GM18858 (cell line): Measurements from ENCODE around the gene CACNB4.

Experiments
- ATAC-seq: cut with Tn5 transposase; IDR thresholded peaks from one replicate; pipeline ENCODE4 v1.9.1; 2021; ENCODE audit not compliant: unreplicated experiment

CACNB4 gene

DNA sequence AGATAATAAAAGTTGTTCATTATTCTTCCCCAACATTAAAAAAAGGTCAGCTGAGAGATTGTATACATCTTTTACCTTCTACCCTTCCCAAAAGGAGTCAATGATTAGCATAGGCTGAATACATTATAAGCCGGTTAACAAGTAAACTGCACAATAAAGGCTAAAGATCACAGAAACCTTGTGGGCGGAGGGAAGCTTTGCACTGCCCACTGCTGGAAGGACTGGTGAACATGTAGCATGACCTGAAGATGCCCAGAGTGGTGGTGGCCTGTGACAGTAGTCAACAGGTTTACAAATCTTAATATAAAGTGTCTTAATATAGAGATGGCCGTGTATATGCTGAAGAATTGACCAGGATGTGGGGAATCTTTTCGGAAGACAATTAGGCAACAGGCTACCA lies 306.3 kb downstream of the CACNB4 start:
- ATAC-seq: no peak

DNA sequence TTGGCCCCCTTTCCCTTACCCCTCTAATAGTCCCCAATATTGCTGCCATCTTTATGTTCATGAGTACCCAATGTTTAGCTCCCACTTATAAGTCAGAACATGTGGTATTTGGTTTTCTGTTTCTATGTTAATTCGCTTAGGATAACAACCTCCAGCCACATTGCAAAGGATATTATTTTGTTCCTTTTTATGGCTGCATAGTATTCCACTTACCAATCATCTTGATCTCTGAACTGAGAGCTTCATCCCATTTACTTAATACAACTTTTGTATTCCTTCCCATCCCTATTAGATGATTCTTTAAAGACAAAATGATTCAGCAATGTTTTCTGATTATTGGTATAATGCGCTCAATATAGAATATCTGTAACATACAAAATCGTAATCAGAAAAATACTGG lies 307.3 kb downstream of the CACNB4 start:
- no peak for ATAC-seq

DNA sequence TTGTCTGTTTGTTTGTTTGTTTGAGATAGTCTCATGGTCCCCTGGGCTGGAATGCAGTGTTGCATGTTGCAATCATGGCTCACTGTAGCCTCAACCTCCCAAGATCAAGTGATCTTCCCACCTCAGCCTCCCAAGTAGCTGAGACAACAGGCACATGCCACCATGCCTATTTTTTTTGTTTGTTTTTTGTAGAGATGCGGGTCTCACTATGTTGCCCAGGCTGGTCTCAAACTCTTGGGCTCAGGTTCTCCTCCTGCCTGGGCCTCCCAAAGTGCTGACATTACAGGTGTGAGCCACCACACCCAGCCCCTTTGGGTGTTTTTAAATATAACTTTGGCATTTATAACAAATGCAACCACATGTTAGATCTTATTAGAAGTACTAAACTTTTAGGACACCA lies 308.2 kb downstream of the CACNB4 start:
- no peak for ATAC-seq

DNA sequence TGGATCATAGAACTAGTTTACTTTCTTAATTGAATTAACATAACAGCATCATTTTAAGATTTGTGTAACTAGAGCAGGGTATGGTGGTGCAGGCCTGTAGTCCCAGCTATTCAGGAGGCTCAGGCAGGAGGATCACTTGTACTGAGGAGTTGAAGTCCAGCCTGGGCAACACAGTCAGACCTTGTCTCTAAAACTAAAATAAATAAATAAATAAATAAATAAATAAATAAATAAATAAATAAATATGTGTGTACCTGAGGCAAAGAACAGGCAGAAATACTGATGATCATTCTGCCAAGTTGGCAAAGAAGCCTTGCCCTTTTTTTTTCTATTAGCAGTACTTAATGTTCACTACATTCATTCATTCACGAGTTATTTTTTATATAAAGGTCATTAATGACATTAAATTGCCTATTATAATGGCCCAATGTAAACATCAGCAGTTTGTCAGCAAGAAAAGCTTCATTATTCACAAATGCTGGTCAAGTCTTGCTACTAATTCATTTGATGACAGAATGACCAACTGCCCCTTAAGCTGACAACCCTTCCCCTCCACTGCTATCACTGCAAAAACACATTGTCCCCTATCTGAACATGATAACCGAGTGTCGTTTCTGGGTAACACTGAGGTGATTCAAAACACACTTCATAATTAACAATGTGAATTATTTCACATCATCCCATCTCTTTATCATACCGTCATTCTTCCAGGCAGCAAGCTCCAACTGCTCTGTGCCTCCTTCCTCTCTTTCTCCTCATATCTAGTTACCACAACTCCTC lies 309.6 kb downstream of the CACNB4 start:
- ATAC-seq: no peak

DNA sequence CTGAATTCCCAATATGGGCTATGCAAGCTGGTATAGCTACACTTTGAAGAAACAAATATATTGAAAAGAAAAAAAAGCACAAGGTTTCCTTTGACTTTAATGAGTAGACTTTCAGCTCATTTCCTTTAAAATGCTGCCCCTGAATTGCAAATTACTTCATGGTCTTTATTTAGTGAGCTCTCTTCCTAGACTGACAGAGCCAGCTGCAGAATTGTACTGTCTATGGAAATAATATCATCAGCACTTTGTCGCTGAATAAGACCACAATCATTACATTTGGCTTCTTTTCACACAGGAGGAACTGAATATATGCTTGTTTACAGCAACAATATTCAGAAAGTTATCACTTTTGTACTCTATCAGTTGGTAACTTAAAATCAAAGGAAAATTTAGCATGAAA lies 312.4 kb downstream of the CACNB4 start:
- ATAC-seq: no peak

DNA sequence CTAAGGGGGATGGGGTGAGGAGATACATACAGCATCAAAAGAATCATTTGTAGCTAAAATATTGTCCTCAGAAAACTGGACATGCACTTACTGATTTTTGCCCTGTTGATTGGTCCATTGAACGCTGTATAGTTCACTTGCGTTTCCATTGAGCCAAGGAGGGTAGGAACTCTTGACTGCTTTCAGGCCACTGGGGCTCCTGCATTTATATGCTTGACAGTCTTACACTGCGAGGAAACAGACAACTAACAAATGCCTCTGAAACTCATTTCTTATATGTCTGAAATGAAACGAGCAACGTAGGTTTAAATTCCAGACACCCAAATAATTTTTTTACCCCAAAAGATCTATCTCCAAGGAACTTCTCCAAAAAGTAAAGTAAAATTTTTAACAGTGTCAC lies 312.8 kb downstream of the CACNB4 start:
- ATAC-seq: no peak

DNA sequence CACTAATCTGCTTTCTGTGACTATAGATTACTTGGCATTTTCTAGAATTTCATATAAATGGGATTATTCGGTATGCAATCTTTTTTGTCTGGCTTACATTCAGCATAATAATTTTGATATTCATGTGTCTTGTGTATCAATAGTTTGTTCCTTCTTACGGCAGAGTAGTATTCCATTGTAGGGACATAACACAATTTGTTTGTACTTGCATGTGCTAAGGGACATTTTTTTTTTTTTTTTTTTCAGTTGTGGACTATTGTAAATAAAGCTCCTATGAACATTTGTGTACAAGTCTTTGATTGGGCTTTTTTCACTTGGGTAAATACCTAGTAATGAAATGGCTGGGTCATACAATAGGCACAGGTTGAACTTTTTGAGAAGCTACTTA lies 315.7 kb downstream of the CACNB4 start:
- ATAC-seq: no peak
